Body of pancreas (tissue), 4 donors: Measurements from ENCODE around the gene C14orf93. TPM values are rescaled to one million over a fixed set of nuclear protein-coding genes. Genes with fewer than 3 reads are reported as not detected.

ENCODE experiments used
- ATAC-seq: fragments of 150-250 bp; one replicate; pipeline ENCODE4 v1.9.1; 2016
- DNase-seq, 4 donors: peaks; one replicate each; pipeline ENCODE4 v3.0.0-alpha.2; 2019
- H3K27ac ChIP-seq, 4 donors: fragments of 200-600 bp; sonication (generic); 1 replicate in 3 of 4; 2 replicates in 1 of 4; pipeline versions ENCODE4 v1.5.1 to v1.6.1; 2016 to 2019; ENCODE audit warnings: mild to moderate bottlenecking in 1 of 4, mixed read lengths in 1 of 4, moderate library complexity in 1 of 4
- H3K27me3 ChIP-seq, 2 donors: fragments of 200-600 bp; sonication (generic); one replicate each; pipeline ENCODE4 v1.6.0; 2016; ENCODE audit warnings: mild to moderate bottlenecking in 1 of 2
- H3K36me3 ChIP-seq, 2 donors: fragments of 200-600 bp; sonication (generic); replicated peaks in 1 of 2; 2 replicates each; pipeline ENCODE4 v1.5.1; 2016; ENCODE audit warnings: low read depth in 2 of 2; ENCODE audit not compliant: insufficient read depth in 1 of 2
- H3K4me1 ChIP-seq: fragments of 200-600 bp; sonication (generic); one replicate; pipeline ENCODE4 v1.6.0; 2016
- H3K4me3 ChIP-seq, 2 donors: fragments of 200-600 bp; sonication (generic); 1 replicate in 1 of 2; 2 replicates in 1 of 2; pipeline ENCODE4 v1.5.1; 2016 to 2019
- H3K9me3 ChIP-seq, 3 donors: fragments of 200-600 bp; sonication (generic); 1 replicate in 2 of 3; 2 replicates in 1 of 3; pipeline ENCODE4 v1.5.1; 2016
- CTCF ChIP-seq, 7 experiments: fragments of 450-650 bp in 4 of 7; fragments of 200-600 bp in 3 of 7; sonication (generic) in 3 of 7; IDR thresholded peaks; one replicate each; pipeline ENCODE4 v1.5.1; 2016 to 2019; ENCODE audit warnings: antibody characterized with exemption in 7 of 7
- POLR2A ChIP-seq, 3 donors: fragments of 450-650 bp; IDR thresholded peaks; one replicate each; pipeline ENCODE4 v1.6.1; 2016; ENCODE audit warnings: antibody characterized with exemption in 3 of 3, mild to moderate bottlenecking in 2 of 3
- WGBS, 2 donors: methylation state at CpG; one replicate each; pipeline ENCODE4 v1.1.5; 2017; 5-methylcytosine and 5-hydroxymethylcytosine counted together
- intact Hi-C: fragments of 100-400 bp; cut with DNase I; formaldehyde crosslinking; loops from one replicate; pipeline ENCODE4 v1.15.1; 2023
- total RNA-seq, 2 donors: library from RNA; depleted of rRNA; stranded (reverse); fragments of >200 nt; gene quantifications; one replicate each; pipeline ENCODE4 v1.1.0, GENCODE V29; 2016

C14orf93 gene
- 10 to 100 TPM in 1 of 2 donors, 1 to 10 TPM in 1; 4.0 to 11.2 TPM for total RNA-seq

- 1% methylated on average over 38 to 40 of the region's 40 CpGs for WGBS, 2 donors
- Histone ChIP-seq H3K4me1 (peaks cover 18% of the 10 kb centered on the region), H3K27ac (peak within 1 kb of the TSS; percentile 63 to 83 (median 80)), H3K9me3 (no peaks in the 10 kb centered on the region), H3K27me3 (no peaks in the 10 kb centered on the region), H3K36me3 (no peaks in the 10 kb centered on the region), H3K4me3 (peak within 1 kb of the TSS in 1 of 2 donors; percentile 0)
- ATAC-seq (peak; percentile 50), DNase-seq (peak; percentile 84 to 90 (median 86))
- intact Hi-C loops, result no loop called here
- TF ChIP-seq POLR2A (IDR thresholded peaks at IDR 0.05) (peak in 2 of 3 donors; percentile 46 to 49), CTCF (IDR thresholded peaks at IDR 0.05) (peak in 1 of 7 experiments; percentile 22)
Observed at GRCh38 chr14:23009939-23010726, at the start of gene C14orf93. Gene C14orf93, minus strand, starts transcription at chr14:23010143. Its CDS starts 11,120 bp downstream, at chr14:22999023.

- peaks cover 32% of the 10 kb centered on the region for H3K4me1 ChIP-seq
- peaks cover 11 to 28% of the 10 kb centered on the region in 2 donors for H3K36me3 ChIP-seq
- no peak overlapping the region for H3K4me3 ChIP-seq
- intact Hi-C loops, result loop anchor here (5.0 kb wide), 1 partner anchor 72 kb away; no protein-coding TSS in a partner anchor
- 87 to 92% methylated on average over 27 to 32 of the region's 32 CpGs for WGBS, 2 donors
- TF ChIP-seq CTCF (IDR thresholded peaks at IDR 0.05) (no peak), POLR2A (IDR thresholded peaks at IDR 0.05) (no peak)
- no peaks in the 10 kb centered on the region for H3K27me3 ChIP-seq
- DNase-seq (no peak), ATAC-seq (no peak)
- peak overlapping the region in 1 of 4 donors; percentile 73 for H3K27ac ChIP-seq
- H3K9me3 ChIP-seq, result no peaks in the 10 kb centered on the region
Observed at GRCh38 chr14:23058654-23059504, 48.9 kb upstream of the C14orf93 start.

GRCh38 chr14:23057757-23058653 is 48.1 kb upstream of the C14orf93 start:
- H3K27ac ChIP-seq, result peak overlapping the region; percentile 56 to 73 (median 68)
- 1 to 4% methylated on average over 6 to 51 of the region's 51 CpGs for WGBS, 2 donors

More at GRCh38 chr14:23057757-23058653, 48.1 kb upstream of the C14orf93 start:
- Histone ChIP-seq H3K4me1 (peaks cover 32% of the 10 kb centered on the region), H3K9me3 (no peaks in the 10 kb centered on the region), H3K4me3 (peak overlapping the region; percentile 40 to 63), H3K36me3 (peaks cover 11 to 20% of the 10 kb centered on the region in 2 donors), H3K27me3 (no peaks in the 10 kb centered on the region)
- TF ChIP-seq CTCF (IDR thresholded peaks at IDR 0.05), result peak; percentile 87 to 97 (median 94)
- peak in 1 of 3 donors; percentile 19 for TF ChIP-seq POLR2A (IDR thresholded peaks at IDR 0.05)
- ATAC-seq, result peak; percentile 82
- peak; percentile 87 to 91 (median 88) for DNase-seq
- intact Hi-C loops, result loop anchor here (5.0 kb wide), 1 partner anchor 71 kb away; no protein-coding TSS in a partner anchor
